Measurements from ENCODE around the gene SLC16A5.
"Not testable (repeated sequence)": the region's sequence is repeated elsewhere in the genome, so short reads cannot be mapped to it uniquely, and the experiment has no call there.

Gene SLC16A5, protein sequence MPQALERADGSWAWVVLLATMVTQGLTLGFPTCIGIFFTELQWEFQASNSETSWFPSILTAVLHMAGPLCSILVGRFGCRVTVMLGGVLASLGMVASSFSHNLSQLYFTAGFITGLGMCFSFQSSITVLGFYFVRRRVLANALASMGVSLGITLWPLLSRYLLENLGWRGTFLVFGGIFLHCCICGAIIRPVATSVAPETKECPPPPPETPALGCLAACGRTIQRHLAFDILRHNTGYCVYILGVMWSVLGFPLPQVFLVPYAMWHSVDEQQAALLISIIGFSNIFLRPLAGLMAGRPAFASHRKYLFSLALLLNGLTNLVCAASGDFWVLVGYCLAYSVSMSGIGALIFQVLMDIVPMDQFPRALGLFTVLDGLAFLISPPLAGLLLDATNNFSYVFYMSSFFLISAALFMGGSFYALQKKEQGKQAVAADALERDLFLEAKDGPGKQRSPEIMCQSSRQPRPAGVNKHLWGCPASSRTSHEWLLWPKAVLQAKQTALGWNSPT

DNA sequence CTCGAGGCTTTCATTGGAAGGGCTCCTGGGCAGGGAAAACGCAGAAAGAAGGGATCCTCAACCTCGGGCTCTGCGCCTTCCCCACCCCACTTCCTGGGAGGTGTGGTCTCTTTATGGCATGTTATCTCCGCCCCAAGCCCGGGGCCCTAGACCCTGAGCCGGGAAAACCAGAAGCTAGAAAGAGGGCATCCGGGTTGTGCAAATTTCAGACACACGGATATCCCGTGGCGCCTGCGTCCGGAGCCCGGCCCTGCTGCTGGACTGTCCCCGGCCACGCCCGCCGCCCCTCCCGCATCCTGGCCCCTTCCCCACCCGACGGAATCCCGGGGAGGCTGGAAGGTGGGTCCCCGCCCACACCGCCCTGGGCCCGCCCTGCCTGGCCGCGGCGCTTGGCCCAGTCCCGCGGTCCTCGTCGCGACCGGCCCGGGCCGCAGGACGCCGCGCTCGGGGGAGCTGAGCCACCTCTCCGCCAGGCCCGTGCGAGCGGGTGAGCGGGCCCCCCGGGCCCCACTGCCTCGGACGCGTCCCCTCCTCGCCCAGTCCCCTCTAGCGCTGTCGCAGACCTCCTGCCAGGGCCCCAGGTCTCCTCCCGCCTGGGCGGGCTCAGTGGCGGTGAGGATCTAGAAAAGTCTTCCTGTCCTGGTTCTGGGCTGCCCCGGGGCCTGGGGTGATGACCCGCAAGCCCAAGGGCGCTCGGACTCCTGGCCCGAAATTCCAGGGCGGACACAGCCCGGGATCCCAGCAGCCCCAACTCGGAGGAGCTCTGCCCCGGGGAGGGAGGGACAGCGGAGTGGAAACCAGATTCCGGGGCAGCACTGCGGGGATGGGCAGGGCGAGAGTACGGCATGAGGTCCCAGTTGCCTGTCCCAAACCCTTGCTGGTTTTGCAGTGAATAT lies at the start of gene SLC16A5:
TSS of gene SLC16A5 (plus strand) at position 397 of the 896 bp plus-strand sequence. CDS start 5,683 bp downstream, outside the sequence.
- no peak for DNase-seq

DNA sequence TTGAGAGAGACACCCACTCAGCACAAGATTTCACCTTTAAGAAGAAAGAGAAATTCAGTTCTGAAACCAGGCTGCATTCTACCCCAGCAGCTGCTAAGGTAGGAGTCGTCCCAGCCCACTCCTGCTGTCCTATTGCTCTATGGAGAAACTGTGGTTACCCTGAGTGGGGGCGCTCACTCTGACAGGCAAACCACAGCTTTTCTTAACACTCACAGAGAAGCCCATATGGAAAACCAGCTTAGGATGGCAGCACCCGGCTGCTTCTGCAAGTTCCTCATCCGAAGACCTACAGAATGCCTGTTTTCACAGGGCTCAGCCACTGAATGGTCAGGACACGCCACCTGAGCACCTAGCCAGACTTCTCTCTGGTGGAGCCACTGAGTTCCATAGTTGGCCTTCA lies 48.5 kb upstream of the SLC16A5 start:
- no peak for DNase-seq

DNA sequence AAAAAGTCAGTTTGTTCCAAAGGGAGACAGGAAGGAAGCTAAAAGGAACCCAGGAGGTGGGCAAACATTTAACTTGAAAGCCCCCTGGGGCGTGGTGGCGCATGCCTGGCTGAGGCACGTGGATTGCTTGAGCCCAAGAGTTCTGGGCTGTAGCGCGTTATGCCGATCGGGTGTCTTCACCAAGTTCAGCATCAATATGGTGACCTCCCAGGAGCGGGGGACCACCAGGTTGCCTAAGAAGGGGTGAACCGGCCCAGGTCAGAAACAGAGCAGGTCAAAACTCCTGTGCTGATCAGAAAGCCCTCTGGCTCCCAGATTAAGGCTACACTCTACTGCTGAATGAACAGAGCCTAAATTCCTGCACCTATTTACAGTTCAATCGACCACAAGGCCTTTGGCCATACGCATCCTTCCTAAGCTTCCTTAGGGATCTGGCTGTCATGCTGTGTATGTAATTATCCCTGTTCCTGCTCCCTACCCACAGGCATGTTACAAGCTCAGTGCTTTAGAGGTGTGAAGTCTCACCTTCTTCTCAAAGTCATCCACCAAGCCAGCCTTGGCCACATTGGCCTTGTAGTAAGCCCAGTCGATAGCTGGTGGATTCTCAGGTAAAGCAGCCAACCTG lies 46.0 kb upstream of the SLC16A5 start:
- no peak for DNase-seq

DNA sequence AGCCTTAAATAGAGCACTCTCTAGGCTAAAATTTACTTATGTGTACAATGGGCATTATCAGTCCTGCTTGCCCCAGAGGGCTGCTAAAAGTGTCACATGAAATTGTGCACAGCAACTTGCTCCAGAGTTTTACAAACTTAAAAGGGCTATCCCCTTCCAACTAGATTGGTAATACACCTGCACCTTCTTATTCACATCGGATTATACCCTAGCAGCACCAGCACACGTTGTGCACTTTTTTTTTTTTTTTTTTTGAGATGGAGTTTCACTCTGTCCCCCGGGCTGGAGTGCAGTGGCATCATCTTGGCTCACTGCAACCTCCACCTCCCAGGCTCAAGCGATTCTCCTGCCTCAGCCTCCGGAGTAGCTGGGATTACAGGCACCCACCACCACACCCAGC lies 44.0 kb upstream of the SLC16A5 start:
- DNase-seq = not testable (repeated sequence)

DNA sequence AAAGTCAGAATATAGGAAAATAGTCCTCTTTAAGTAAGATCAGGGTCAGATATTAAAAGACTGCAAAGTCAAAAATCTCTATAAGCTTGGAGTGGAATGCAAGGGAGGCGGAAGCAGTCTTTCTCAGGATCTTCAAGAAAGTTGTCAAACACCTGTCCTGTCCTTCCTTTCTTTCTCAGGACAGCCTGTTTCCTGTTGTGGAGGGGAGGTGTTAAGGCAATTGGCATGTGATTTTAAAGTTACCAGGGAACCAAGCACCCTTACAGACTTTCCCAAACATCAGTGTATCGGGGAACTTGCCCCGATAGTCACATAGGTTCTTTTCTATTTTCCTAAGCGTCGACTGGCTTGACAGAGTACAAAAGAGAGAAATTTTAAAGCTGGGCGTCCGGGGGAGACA lies 43.0 kb upstream of the SLC16A5 start:
- DNase-seq = no peak

DNA sequence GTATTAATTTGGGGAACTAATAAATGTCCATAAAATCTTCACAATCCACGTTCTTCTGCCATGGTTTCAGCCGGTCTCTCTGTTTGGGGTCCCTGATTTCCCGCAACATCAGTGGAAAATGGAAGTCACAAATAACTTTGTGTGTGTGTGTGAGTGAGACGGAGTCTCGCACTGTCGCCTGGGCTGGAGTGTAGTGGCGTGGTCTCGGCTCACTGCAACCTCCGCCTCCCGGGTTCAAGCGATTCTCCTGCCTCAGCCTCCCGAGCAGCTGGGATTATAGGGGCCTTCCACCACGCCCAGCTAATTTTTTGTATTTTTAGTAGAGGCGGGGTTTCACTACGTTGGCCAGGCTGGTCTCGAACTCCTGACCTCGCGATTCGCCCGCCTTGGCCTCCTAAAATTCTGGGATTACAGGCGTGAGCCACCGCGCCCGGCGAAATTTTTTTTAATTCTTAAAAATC lies 41.8 kb upstream of the SLC16A5 start:
- not testable (repeated sequence) for DNase-seq

DNA sequence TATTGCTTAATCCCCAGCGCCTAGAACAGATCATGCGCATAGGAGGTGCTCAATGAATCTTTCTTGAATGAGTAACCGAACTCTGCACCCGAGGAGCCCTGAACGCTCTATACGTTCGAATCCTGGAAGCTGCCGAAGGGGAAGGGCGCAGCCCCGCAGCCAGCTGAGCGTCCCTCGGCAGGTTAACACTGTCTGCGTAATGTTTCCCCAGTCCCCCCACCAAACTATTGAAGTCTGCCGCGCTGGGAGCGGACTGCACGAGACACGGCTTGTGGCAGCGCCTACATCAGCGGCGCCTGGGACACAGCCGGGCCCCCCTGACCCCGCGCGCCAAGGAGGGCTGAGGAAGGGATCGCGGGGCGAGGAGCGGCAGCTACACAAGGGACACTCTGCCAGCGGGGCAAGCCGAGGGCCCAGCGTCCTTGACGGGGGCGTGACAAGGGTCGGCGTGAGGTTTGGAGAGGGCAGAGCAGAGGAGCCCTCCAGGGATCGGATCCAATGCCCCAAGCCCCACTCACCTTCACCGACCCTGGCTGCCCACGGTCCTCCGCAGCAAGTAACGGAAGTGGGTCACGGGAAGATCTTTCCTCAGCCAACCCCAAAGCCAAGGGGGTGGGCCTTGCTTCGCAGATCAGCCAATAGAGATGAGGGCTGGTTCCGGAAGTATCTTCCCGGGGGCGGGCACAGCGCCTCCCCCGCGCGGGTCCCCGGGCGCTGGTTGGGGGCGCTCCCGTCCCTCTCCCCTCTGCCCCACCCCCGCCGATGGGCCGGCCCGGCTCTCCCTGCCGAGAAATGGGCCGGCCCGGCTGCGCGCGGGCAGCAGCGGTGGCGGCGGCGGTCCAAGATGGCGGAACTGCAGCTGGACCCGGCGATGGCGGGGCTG lies 41.1 kb upstream of the SLC16A5 start, which contains the start of the genes ATP5PD and KCTD2:
TSS of gene ATP5PD (minus strand) at position 563 of the 883 bp plus-strand sequence. CDS start 4,319 bp downstream, outside the sequence.
TSS of gene KCTD2 (plus strand) at position 819 of the 883 bp plus-strand sequence. CDS start at position 845, 26 bp downstream.
- peak; percentile 80 for DNase-seq

DNA sequence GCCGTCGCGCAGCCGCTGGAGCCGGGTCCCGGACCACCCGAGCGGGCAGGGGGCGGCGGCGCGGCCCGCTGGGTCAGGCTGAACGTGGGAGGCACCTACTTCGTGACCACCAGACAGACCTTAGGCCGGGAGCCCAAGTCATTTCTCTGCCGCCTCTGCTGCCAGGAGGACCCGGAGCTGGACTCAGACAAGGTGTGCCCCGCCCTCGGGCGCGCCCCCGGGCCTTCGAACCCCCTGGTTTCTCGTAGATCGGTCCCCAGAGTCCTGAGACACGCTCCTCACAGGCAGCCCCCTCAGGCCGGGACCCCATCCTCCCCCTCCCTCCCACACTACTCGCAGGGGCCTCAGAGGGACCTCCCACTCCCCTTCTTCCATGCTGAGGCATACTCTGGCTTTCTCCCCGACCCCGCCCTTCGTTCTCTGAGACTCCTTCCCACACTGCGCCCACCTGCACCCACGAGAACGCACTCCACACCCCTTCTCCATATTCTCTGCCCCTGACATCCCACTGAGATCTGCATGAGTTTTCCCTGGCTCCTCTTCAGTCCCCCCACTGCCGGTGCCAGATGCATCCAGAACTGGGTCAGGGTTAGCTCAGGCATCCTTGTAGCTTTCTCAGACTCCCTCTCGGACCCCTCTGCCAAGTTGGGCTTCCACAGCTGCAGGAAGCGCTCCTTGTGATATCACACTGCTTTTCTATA lies 40.2 kb upstream of the SLC16A5 start:
- no peak for DNase-seq

DNA sequence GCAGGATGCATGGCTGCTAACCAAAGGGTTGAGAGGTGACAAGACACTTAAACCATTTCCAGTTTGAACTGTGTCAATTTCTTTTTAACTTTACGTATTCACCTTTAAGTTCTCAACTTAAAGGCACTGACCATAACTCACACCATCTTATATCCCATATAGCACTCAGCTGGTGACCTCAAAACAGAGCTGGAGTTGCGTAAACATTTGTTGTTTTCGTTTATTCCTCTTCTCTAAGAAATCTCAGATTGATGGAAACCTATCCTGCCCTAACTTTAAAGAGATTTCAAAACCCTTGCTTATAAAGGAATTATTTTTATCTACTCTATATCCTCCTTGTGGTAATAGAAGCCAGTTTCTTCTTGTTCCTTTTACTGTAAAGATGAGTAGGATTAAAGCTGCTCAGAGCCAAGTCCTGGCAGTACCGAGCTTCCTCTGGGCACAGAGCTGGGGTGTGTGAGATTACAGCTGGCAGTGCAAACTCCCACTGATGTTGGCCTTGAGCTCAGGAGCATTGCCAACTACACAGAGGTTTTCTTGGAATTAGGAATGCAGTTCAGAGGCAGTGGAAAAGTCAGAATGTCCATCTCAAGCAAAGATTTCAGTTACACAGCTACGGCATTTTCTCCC lies 39.4 kb upstream of the SLC16A5 start:
- no peak for DNase-seq

DNA sequence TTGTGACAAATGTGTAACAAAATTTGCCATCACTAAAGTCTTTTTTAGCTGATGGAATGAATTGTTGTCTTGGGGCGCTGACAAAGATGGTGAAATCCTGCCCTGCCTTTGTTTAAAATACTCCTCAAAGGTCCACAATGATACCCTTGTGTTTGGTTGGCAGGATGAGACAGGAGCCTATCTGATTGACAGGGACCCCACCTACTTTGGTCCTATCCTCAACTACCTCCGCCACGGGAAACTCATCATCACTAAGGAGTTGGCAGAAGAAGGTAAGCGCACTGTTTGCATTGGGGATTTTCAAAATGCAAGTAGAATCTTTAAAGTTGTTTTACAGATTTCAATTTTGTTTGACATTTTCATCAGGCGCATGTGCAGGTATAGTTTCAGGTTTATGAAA lies 38.7 kb upstream of the SLC16A5 start:
- DNase-seq = no peak

DNA sequence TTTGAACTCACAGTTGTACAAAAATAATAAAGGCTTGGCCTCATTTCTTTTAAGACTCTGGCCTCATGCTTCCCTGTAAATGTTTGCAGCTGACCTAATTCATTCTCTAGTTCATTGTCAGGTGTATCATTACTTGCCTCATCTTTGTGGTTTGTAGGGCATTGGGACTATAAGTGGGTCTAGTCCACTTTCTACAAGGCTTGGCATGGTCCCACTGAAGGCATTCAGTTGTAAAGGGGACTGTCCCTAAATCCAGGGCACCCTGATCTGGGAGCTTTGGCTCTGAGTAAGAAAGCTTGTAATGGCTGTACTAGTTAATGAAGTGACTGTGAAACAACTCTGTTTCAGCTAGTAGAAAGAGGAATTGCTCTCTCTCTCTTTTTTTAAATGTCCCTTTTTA lies 38.0 kb upstream of the SLC16A5 start:
- DNase-seq = no peak

DNA sequence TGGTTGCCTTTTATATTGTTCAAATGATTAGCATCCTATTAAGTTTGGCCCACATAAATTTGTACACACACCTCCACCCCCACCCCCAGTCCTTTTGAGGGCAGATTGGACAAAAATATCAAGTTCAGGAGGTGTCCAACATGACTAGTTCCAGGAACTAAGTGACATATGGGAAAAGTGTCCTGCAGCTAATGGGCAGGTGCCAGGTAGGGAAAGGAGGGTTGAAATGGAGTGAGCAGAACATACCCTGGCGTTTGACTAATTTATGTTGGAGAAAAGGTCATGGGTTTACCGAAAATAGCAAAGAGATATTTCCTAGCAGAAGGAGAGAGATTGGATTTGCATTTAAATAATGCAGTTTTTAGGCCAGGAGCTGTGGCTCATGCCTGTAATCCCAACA lies 35.8 kb upstream of the SLC16A5 start:
- no peak for DNase-seq

DNA sequence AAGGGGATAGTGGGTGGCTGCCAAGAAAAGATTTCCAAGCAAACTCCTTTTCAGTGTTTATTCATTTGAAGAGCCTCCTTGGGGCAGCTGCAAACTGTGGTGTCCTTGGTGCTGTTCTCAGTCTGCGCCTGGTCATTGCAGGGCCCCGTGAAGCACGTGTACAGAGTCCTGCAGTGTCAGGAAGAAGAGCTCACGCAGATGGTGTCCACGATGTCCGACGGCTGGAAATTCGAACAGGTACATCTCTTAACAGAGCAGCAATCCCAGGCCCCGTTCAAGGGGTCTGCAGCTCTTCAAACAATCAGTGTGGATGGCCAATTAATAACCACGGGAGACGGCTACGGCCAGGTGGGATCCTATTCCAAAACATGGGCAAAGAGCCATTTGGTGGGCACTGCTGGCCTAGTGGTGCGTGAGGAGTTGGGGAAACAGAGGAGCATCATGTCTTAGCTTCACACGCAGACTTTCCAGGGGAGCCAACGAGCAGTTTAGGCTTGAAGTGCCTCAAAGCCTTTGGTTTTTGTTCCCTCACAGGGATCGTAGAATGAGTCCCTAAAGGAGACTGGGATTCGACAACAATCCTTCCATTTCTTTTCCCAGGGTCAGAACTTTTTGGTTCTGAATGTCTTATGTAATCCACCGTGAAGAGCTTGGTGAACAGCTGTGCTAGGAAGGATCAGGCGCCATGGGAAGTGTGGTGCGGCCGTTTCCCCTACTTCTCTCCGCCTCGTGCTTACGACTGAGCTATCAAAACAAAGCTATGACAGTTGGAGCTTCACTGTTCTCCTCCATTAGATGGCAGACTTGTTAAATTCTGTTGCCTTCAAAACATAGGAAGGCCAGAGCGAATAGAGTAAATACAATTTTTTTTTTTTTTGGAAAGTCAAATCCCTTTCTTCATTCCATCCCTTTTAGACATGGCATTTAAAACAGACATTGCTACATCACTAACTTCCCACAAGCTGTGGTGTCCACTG lies 28.1 kb upstream of the SLC16A5 start:
- no peak for DNase-seq

DNA sequence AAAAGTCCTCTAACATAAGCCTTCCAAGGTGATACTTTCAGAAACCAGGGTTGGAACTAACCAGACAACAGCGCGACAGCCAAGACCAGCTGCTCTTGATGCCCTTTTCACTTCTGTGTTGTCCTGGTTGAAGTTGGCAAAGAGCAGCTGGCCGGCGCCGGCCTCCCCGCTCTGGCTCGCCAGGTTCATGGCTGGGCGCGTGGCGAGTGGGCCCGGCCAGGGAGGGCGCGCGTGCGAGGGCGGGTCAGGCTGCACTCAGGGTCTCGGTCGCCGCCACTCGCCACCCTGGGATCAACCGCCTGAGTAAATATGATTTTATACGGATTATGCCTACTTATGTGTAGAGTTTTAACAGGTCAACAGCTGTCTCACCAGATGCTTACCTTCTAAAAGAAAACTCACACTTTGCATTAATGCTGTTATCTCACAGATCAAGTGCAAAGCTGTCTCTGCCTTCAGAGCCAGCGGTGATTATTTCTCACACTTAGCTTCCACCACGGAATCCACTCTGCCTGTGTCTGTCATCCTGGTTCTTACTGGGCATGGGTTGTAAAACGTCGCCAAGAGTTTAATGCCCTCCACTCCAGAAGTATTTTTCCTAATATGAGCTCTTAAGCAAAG lies 27.2 kb upstream of the SLC16A5 start:
- no peak for DNase-seq

DNA sequence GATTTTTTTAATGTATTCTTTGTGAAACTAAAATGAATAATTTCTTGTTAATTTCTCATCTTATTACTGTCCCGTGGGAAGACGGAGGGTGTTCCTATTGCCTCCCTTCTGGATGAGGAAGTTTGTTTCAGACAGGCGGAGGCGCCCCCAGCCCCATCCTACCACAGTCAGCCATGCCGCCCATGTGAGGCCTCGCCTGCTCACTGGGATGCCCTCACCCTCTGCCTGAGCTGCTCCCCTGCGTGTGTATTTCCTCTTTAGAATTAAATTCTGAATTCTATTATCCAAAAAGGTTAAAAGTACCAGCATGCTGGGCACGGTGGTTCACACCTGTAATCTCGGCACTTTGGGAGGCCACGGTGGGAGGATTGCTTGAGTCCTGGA lies 26.7 kb upstream of the SLC16A5 start:
- DNase-seq = no peak

DNA sequence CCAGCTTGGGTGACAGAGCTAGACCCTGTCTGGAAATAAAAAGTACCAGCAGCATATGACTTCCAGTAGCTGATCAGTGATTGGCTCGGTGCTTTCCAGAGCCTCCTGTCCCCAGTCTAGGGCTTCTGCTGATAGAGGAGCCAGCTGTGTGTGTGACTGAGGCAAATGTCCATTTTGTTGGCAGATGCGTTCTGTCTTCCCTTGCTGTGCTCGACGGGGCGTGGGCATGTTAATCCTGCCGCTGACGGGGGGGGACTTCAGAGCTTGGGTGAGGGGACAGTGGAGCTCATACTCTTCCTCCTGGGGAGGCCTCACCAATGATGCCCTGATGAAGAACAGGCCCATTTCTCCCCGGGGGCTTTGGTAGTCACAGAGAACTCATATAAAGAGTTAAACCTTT lies 26.1 kb upstream of the SLC16A5 start:
- DNase-seq = no peak

DNA sequence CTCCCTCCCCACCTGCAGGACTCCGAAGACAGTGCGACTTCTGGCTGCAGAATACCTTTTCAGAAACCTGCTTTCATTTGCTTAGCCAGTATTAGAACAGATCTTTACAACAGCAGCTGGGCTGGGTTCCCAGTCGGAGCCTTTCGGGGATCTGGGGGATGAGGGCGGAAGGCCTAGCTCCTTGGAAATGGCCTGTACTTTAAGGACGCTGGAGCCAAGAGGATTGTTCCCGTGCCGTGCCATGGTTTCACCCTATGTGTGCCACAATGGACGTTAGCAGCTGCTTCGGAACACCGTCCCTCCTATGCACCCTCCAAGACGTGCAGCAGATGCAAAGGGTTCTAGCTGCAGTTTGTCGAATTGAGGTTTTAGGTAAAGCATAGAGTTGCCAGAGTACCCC lies 24.6 kb upstream of the SLC16A5 start:
- DNase-seq = no peak

DNA sequence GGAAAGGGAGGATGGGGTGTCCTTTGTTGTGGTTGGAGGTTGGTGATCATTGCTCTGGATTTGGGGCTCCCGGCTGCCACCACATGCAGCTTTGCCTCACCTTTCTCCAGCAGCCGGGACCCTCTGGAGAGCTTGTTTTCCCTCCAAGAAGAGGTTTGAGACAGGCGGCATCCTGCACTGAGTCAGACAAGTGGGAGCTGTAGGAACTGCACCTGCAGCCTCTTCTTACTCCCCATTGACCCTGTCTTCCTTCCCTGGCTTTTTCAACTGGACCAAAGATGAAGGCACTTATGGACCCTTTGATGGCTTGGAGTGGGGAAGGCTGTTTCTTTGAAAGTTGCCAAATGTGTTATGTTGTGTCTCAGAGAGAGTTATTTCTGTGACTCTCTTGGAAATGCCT lies 24.1 kb upstream of the SLC16A5 start:
- DNase-seq = no peak

DNA sequence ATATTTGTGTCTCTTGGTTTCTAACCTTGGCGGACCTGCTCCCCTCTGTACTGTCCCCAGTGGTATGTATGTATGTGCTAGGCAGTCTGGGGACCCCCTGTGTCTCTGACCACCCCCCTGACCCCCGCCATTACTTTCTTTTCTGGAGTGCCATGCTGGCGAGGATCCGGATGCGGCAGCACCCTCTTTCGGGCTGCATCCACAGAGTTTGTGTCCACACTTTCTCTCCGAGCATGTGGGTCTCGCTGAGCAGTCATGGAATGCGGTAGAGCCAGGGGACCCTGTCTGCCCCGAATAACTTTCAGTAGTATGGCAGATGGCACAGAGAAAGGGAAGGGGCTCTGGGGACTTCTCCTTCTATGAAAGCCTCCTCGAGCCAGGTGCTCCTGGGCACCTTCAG lies 23.7 kb upstream of the SLC16A5 start:
- no peak for DNase-seq
